IMR-90 (cell line): ENCODE data around the gene MOB1B. TPM values are rescaled to one million over a fixed set of nuclear protein-coding genes. Genes with fewer than 3 reads are reported as not detected.

Experiments used
- ATAC-seq: fragments of 200-7000 bp; cut with Tn5 transposase; 2 replicates; pipeline ENCODE4 v1.9.1; 2020; ENCODE audit warnings: low read depth, mild to moderate bottlenecking, moderate library complexity
- BruUV-seq: library from RNA; stranded (reverse); fragments of 400-500 nt; replicated peaks from 2 replicates; lab custom pipeline; 2021; lab: Mats Ljungman, UMichigan
- CTCF ChIA-PET: fragments of 300-600 bp; formaldehyde crosslinking; extraction: SDS; loops from one replicate; lab custom pipeline; 2021; ENCODE audit warnings: antibody characterized with exemption; lab: Yijun Ruan, JAX
- POLR2A ChIA-PET: fragments of 300-600 bp; sonication (Branson Sonifier 250); formaldehyde crosslinking; loops from one replicate; lab custom pipeline; 2022; ENCODE audit warnings: antibody characterized with exemption; ENCODE audit not compliant: unreplicated experiment; lab: Charles Lee
- DNase-seq: peaks from one replicate; pipeline ENCODE4 v3.0.0; 2013
- H2AFZ ChIP-seq: replicated peaks from 2 replicates; pipeline ENCODE3; 2013; ENCODE audit warnings: low read length, mild to moderate bottlenecking; ENCODE audit not compliant: poor library complexity
- H2AK5ac ChIP-seq: 2 replicates; pipeline ENCODE4 v1.6.1; 2013; ENCODE audit warnings: low read depth, low read length, inconsistent platforms
- H2AK9ac ChIP-seq: replicated peaks from 2 replicates; pipeline ENCODE3; 2013; ENCODE audit warnings: mild to moderate bottlenecking, low read depth, low read length, moderate library complexity; ENCODE audit not compliant: poor library complexity
- H2BK120ac ChIP-seq: 2 replicates; pipeline ENCODE4 v1.6.1; 2013; ENCODE audit warnings: low read depth, low read length, inconsistent platforms
- H2BK15ac ChIP-seq: 3 replicates; pipeline ENCODE4 v1.6.1; 2013; ENCODE audit warnings: low read depth, low read length, inconsistent platforms
- H2BK20ac ChIP-seq: 2 replicates; pipeline ENCODE4 v1.6.1; 2013; ENCODE audit warnings: low read depth, mild to moderate bottlenecking, inconsistent platforms, low read length, moderate library complexity
- H2BK5ac ChIP-seq: 2 replicates; pipeline ENCODE4 v1.6.1; 2013; ENCODE audit warnings: mild to moderate bottlenecking, low read depth, low read length, inconsistent platforms; ENCODE audit not compliant: poor library complexity, severe bottlenecking
- H3K14ac ChIP-seq: replicated peaks from 2 replicates; pipeline ENCODE4 v1.6.1; 2013; ENCODE audit warnings: low read depth, low read length, inconsistent platforms
- H3K18ac ChIP-seq: 2 replicates; pipeline ENCODE4 v1.6.1; 2013; ENCODE audit warnings: low read depth, low read length, control low read depth
- H3K23ac ChIP-seq: 2 replicates; pipeline ENCODE4 v1.6.1; 2013; ENCODE audit warnings: low read depth, low read length, inconsistent platforms
- H3K27ac ChIP-seq: 2 replicates; pipeline ENCODE4 v1.5.1; 2013; ENCODE audit warnings: mild to moderate bottlenecking, control low read depth, low read length; ENCODE audit not compliant: insufficient read depth
- H3K27me3 ChIP-seq: 2 replicates; pipeline ENCODE4 v1.6.1; 2013; ENCODE audit warnings: low read length; ENCODE audit not compliant: control insufficient read depth, insufficient read depth
- H3K36me3 ChIP-seq: 2 replicates; pipeline ENCODE4 v1.6.1; 2013; ENCODE audit warnings: low read length, mixed read lengths; ENCODE audit not compliant: control insufficient read depth, insufficient read depth
- H3K4ac ChIP-seq: 2 replicates; pipeline ENCODE4 v1.6.1; 2013; ENCODE audit warnings: low read depth, low read length, inconsistent platforms
- H3K4me1 ChIP-seq: 2 replicates; pipeline ENCODE4 v1.6.1; 2013; ENCODE audit warnings: low read length, mixed read lengths; ENCODE audit not compliant: control insufficient read depth, insufficient read depth
- H3K4me2 ChIP-seq: 2 replicates; pipeline ENCODE4 v1.6.1; 2013; ENCODE audit warnings: low read depth, mild to moderate bottlenecking, control low read depth, low read length, moderate library complexity
- H3K4me3 ChIP-seq: 2 replicates; pipeline ENCODE4 v1.5.1; 2013; ENCODE audit warnings: low read depth, mild to moderate bottlenecking, control low read depth, low read length, moderate library complexity; ENCODE audit not compliant: insufficient read depth
- H3K56ac ChIP-seq: 2 replicates; pipeline ENCODE4 v1.6.1; 2013; ENCODE audit warnings: low read length, inconsistent platforms; ENCODE audit not compliant: insufficient read depth; ENCODE audit errors: extremely low read depth
- H3K79me1 ChIP-seq, 2 experiments: 2 replicates each; pipeline ENCODE4 v1.6.1; 2013; ENCODE audit warnings: low read length in 2 of 2, inconsistent platforms in 1 of 2, low read depth in 1 of 2
- H3K9ac ChIP-seq: 2 replicates; pipeline ENCODE4 v1.6.1; 2013; ENCODE audit warnings: low read depth, low read length, control low read depth
- H3K9me1 ChIP-seq: 2 replicates; pipeline ENCODE4 v1.6.1; 2013; ENCODE audit warnings: low read length, inconsistent platforms; ENCODE audit not compliant: insufficient read depth
- H3K9me3 ChIP-seq: 2 replicates; pipeline ENCODE4 v1.6.1; 2013; ENCODE audit warnings: low read length; ENCODE audit not compliant: control insufficient read depth, insufficient read depth
- H4K20me1 ChIP-seq: 2 replicates; pipeline ENCODE4 v1.6.1; 2013; ENCODE audit warnings: low read length, inconsistent platforms; ENCODE audit not compliant: insufficient read depth
- H4K5ac ChIP-seq: 2 replicates; pipeline ENCODE4 v1.6.1; 2013; ENCODE audit warnings: mild to moderate bottlenecking, low read depth, low read length, control low read depth
- H4K8ac ChIP-seq, 2 experiments: 2 replicates each; pipeline ENCODE4 v1.6.1; 2013; ENCODE audit warnings: low read depth in 2 of 2, low read length in 2 of 2, control low read depth in 1 of 2, inconsistent platforms in 1 of 2
- H4K91ac ChIP-seq: 2 replicates; pipeline ENCODE4 v1.6.1; 2013; ENCODE audit warnings: low read depth, low read length, inconsistent platforms; ENCODE audit not compliant: insufficient read depth
- BHLHE40 ChIP-seq: fragments of 150-350 bp; IDR thresholded peaks from 2 replicates; pipeline ENCODE4 v1.6.1; 2016; ENCODE audit warnings: mild to moderate bottlenecking, low read depth, low read length
- CEBPB ChIP-seq: IDR thresholded peaks from 2 replicates; pipeline ENCODE4 v1.6.1; 2012; ENCODE audit warnings: low read depth, low read length, improper control_type of control experiment
- CHD1 ChIP-seq: IDR thresholded peaks from 2 replicates; pipeline ENCODE4 v1.6.1; 2012; ENCODE audit warnings: low read depth, low read length, improper control_type of control experiment
- CTCF ChIP-seq: conservative IDR thresholded peaks from 2 replicates; pipeline ENCODE4 v1.5.1; 2012; ENCODE audit warnings: mild to moderate bottlenecking, low read depth, low read length, improper control_type of control experiment
- ELK1 ChIP-seq: fragments of 150-350 bp; IDR thresholded peaks from 2 replicates; pipeline ENCODE4 v1.6.1; 2016; ENCODE audit warnings: low read depth, mild to moderate bottlenecking, low read length, moderate library complexity, borderline replicate concordance
- FOS ChIP-seq: fragments of 150-350 bp; IDR thresholded peaks from 2 replicates; pipeline ENCODE4 v1.6.1; 2016; ENCODE audit warnings: low read depth, low read length
- MAFK ChIP-seq: IDR thresholded peaks from 2 replicates; pipeline ENCODE4 v1.6.1; 2012; ENCODE audit warnings: low read depth, low read length, improper control_type of control experiment
- MAZ ChIP-seq: IDR thresholded peaks from 2 replicates; pipeline ENCODE4 v1.6.1; 2012; ENCODE audit warnings: low read depth, mild to moderate bottlenecking, low read length, improper control_type of control experiment, moderate library complexity, borderline replicate concordance
- MXI1 ChIP-seq: IDR thresholded peaks from 2 replicates; pipeline ENCODE4 v1.6.1; 2012; ENCODE audit warnings: low read depth, mild to moderate bottlenecking, low read length, moderate library complexity, borderline replicate concordance
- NFE2L2 ChIP-seq: fragments of 150-350 bp; IDR thresholded peaks from 2 replicates; pipeline ENCODE4 v1.6.1; 2016; ENCODE audit warnings: low read depth, mild to moderate bottlenecking, low read length
- POLR2A ChIP-seq: IDR thresholded peaks from 2 replicates; pipeline ENCODE4 v1.6.1; 2012; ENCODE audit warnings: mild to moderate bottlenecking, low read depth, low read length
- RAD21 ChIP-seq: IDR thresholded peaks from 2 replicates; pipeline ENCODE4 v1.6.1; 2012; ENCODE audit warnings: low read length, improper control_type of control experiment
- RCOR1 ChIP-seq: IDR thresholded peaks from 2 replicates; pipeline ENCODE4 v1.6.1; 2012; ENCODE audit warnings: mild to moderate bottlenecking, low read length, improper control_type of control experiment; ENCODE audit not compliant: insufficient replicate concordance
- RFX5 ChIP-seq: IDR thresholded peaks from 2 replicates; pipeline ENCODE4 v1.8.0; 2012; ENCODE audit warnings: low read depth, mild to moderate bottlenecking, low read length, moderate library complexity
- SMC3 ChIP-seq: fragments of 150-350 bp; IDR thresholded peaks from 2 replicates; pipeline ENCODE4 v1.6.1; 2016; ENCODE audit warnings: low read depth, mild to moderate bottlenecking, antibody characterized with exemption, low read length, moderate library complexity
- USF2 ChIP-seq: fragments of 150-350 bp; IDR thresholded peaks from 2 replicates; pipeline ENCODE4 v1.6.1; 2017; ENCODE audit warnings: mild to moderate bottlenecking, antibody characterized with exemption, low read length, low read depth
- WGBS, 2 experiments: methylation state at CpG; one replicate each; pipeline versions ENCODE4 v1.1.5 to v1.1.7; 2013; ENCODE audit warnings: missing lambda C conversion rate in 2 of 2; ENCODE audit not compliant: insufficient read length in 1 of 2; ENCODE audit errors: extremely low coverage in 2 of 2; 5-methylcytosine and 5-hydroxymethylcytosine counted together
- dilution Hi-C: fragments of 300-500 bp; cut with HindIII; formaldehyde crosslinking; loops from one replicate; pipeline ENCODE4 v1.14.3; 2018; ENCODE audit warnings: low sequenced_read_pairs; ENCODE audit not compliant: unreplicated experiment
- in situ Hi-C: fragments of 300-500 bp; cut with MboI; formaldehyde crosslinking; loops from 3 replicates; pipeline ENCODE4 v1.14.3; 2019; ENCODE audit warnings: low sequenced_read_pairs, inconsistent platforms, mixed read lengths
- intact Hi-C: fragments of 100-400 bp; cut with micrococcal nuclease; formaldehyde crosslinking; loops from 2 replicates; pipeline ENCODE4 v1.10.0; 2022
- polyA plus RNA-seq, 3 experiments: library from polyadenylated mRNA; depleted of rRNA; stranded (reverse); fragments of >200 nt; gene quantifications; 2 replicates each; pipeline ENCODE4 v1.2.3, GENCODE V29; 2012; ENCODE audit warnings: low replicate concordance in 1 of 3
- total RNA-seq: library from RNA; depleted of rRNA; stranded (reverse); fragments of >200 nt; gene quantifications from 2 replicates; pipeline ENCODE4 v1.2.3, GENCODE V29; 2012

Gene MOB1B
- total and polyA plus RNA-seq, 2 of the 4 experiments (the other 2 are of a cell fraction): 5.7 to 6.8 TPM

GRCh38 chr4:70873216-70873615, 29.0 kb upstream of the MOB1B start:
- Histone ChIP-seq H3K4me1 (no peaks in the 10 kb centered on the region), H3K36me3 (no peaks in the 10 kb centered on the region), H4K8ac (no peak overlapping the region), H3K9me1 (no peaks in the 10 kb centered on the region), H3K56ac (no peak overlapping the region), H2AFZ (no peak overlapping the region), H3K9me3 (no peaks in the 10 kb centered on the region), H3K4ac (no peak overlapping the region), H2AK5ac (no peak overlapping the region), H2BK120ac (no peak overlapping the region), H2AK9ac (no peak overlapping the region), H2BK15ac (no peak overlapping the region), H3K9ac (no peak overlapping the region), H4K5ac (no peak overlapping the region), H3K23ac (no peak overlapping the region), H3K79me1 (no peaks in the 10 kb centered on the region), H2BK5ac (no peak overlapping the region), H2BK20ac (no peak overlapping the region; the same call in 1 of the 2 replicates), H3K18ac (no peak overlapping the region), H3K14ac (no peak overlapping the region), H3K4me3 (no peak overlapping the region), H3K4me2 (no peak overlapping the region), H4K91ac (no peak overlapping the region), H3K27ac (no peak overlapping the region), H4K20me1 (no peaks in the 10 kb centered on the region), H3K27me3 (no peaks in the 10 kb centered on the region)
- POLR2A ChIA-PET: no interaction called here
- in situ Hi-C loops (no loop called here), dilution Hi-C loops (no loop called here), intact Hi-C loops (no loop called here)
- TF ChIP-seq MXI1: no peak
- no peak for TF ChIP-seq ELK1
- TF ChIP-seq RAD21: no peak
- no peak for TF ChIP-seq MAZ
- no peak for TF ChIP-seq POLR2A
- no peak for TF ChIP-seq CTCF
- TF ChIP-seq FOS: no peak
- no peak for TF ChIP-seq BHLHE40
- TF ChIP-seq CEBPB: no peak
- TF ChIP-seq MAFK: no peak
- no peak for TF ChIP-seq CHD1
- TF ChIP-seq RFX5: no peak
- TF ChIP-seq NFE2L2: no peak
- TF ChIP-seq USF2: no peak
- TF ChIP-seq RCOR1: no peak
- no peak for TF ChIP-seq SMC3
- ATAC-seq (no peak), DNase-seq (no peak)
- no TSS peak for BruUV-seq
- WGBS, 2 experiments: no CpG with 5 or more reads among the region's 3 CpGs
- CTCF ChIA-PET: no interaction called here
